K562 (cell line): ENCODE measurements around the gene DCAF6. TPM values are rescaled to one million over a fixed set of nuclear protein-coding genes. Genes with fewer than 3 reads are reported as not detected.

ENCODE experiments used
- MEIS2 ChIP-seq: fragments of 450-650 bp; IDR thresholded peaks from 2 replicates; pipeline ENCODE4 v1.6.1; 2014; ENCODE audit warnings: mild to moderate bottlenecking; ENCODE audit not compliant: partially characterized antibody
- MYNN ChIP-seq, 2 experiments: sonication (generic); formaldehyde crosslinking in 1 of 2; IDR thresholded peaks; 2 replicates each; pipeline versions ENCODE4 v1.5.0 to v1.6.1; 2016 to 2020; ENCODE audit warnings: antibody characterized with exemption in 1 of 2, missing genetic modification reagents in 1 of 2
- polyA plus RNA-seq, 8 experiments: library from polyadenylated mRNA; depleted of rRNA in 4 of 8; stranded (reverse) in 5 of 8; unstranded in 3 of 8; fragments of >200 nt; fragmentation: Nextera tagmentation in 2 of 8; fragmentation: Illumina TruSeq in 1 of 8; extraction: Ambion mirVana in 2 of 8; extraction: Trizol in 1 of 8; gene quantifications; 2 replicates each; pipeline versions ENCODE4 v1.2.1 to v1.2.3, GENCODE V29; 2011 to 2014; ENCODE audit warnings: inconsistent platforms in 1 of 8, missing spikeins in 1 of 8
- total RNA-seq, 7 experiments: library from RNA; depleted of rRNA in 6 of 7; stranded (reverse); fragments of >200 nt in 6 of 7; fragmentation: Illumina TruSeq in 2 of 7; extraction: Trizol in 2 of 7; gene quantifications; 2 replicates each; pipeline versions ENCODE4 v1.2.1 to v1.2.3, GENCODE V29; 2011 to 2021; ENCODE audit warnings: low replicate concordance in 1 of 7
- TF ChIP-seq, protein P1 (sequence below), 2 experiments: fragments of 450-650 bp; formaldehyde crosslinking in 1 of 2; IDR thresholded peaks; 2 replicates each; pipeline versions ENCODE4 v1.4.0 to v1.6.1; 2014 to 2020; ENCODE audit warnings: mild to moderate bottlenecking in 2 of 2, borderline replicate concordance in 1 of 2, low read depth in 1 of 2

The DCAF6 gene
- total and polyA plus RNA-seq, 9 of the 15 experiments (the other 6 are each of a cell fraction or from before 2014, with no cell fraction given) = 19.1 to 102 (median 46.3) TPM

GRCh38 chr1:167934426-167935215 lies 1.9 kb upstream of the DCAF6 start (continued):
- TF ChIP-seq MYNN (IDR thresholded peaks at IDR 0.05) (no peak), MYNN (CRISPR knock-in tag; IDR thresholded peaks at IDR 0.05) (no peak), MEIS2 (peak; percentile 37)
- TF ChIP-seq, protein P1, sequence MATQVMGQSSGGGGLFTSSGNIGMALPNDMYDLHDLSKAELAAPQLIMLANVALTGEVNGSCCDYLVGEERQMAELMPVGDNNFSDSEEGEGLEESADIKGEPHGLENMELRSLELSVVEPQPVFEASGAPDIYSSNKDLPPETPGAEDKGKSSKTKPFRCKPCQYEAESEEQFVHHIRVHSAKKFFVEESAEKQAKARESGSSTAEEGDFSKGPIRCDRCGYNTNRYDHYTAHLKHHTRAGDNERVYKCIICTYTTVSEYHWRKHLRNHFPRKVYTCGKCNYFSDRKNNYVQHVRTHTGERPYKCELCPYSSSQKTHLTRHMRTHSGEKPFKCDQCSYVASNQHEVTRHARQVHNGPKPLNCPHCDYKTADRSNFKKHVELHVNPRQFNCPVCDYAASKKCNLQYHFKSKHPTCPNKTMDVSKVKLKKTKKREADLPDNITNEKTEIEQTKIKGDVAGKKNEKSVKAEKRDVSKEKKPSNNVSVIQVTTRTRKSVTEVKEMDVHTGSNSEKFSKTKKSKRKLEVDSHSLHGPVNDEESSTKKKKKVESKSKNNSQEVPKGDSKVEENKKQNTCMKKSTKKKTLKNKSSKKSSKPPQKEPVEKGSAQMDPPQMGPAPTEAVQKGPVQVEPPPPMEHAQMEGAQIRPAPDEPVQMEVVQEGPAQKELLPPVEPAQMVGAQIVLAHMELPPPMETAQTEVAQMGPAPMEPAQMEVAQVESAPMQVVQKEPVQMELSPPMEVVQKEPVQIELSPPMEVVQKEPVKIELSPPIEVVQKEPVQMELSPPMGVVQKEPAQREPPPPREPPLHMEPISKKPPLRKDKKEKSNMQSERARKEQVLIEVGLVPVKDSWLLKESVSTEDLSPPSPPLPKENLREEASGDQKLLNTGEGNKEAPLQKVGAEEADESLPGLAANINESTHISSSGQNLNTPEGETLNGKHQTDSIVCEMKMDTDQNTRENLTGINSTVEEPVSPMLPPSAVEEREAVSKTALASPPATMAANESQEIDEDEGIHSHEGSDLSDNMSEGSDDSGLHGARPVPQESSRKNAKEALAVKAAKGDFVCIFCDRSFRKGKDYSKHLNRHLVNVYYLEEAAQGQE (IDR thresholded peaks at IDR 0.05; ENCODE audit: borderline replicate concordance) = peak; percentile 51; the same call in 1 of the 2 replicates
- TF ChIP-seq, protein P1 (CRISPR knock-in tag; IDR thresholded peaks at IDR 0.05; ENCODE audit: low read depth) = no peak
- TF ChIP-seq, all 486 proteins: peak for 18
